GM18868 (cell line): ENCODE data around the gene PTMA.
"Not testable (repeated sequence)": the region's sequence is repeated elsewhere in the genome, so short reads cannot be mapped to it uniquely, and the experiment has no call there.

Experiments used
- ATAC-seq: cut with Tn5 transposase; IDR thresholded peaks from one replicate; pipeline ENCODE4 v1.9.1; 2021; ENCODE audit warnings: mild to moderate bottlenecking, moderate library complexity; ENCODE audit not compliant: unreplicated experiment

The PTMA gene

GRCh38 chr2:231714639-231715498 lies 6.5 kb downstream of the PTMA start:
- ATAC-seq = no peak

- no peak for ATAC-seq
Measured at GRCh38 chr2:231715499-231715837, 7.1 kb downstream of the PTMA start.

GRCh38 chr2:231715988-231716616 lies 7.8 kb downstream of the PTMA start:
- no peak for ATAC-seq

GRCh38 chr2:231716666-231717280 lies 8.4 kb downstream of the PTMA start:
- ATAC-seq = no peak

GRCh38 chr2:231717281-231718171 lies 9.2 kb downstream of the PTMA start:
- peak; percentile 28 for ATAC-seq

- ATAC-seq = no peak
Measured at GRCh38 chr2:231718799-231719198, 10.5 kb downstream of the PTMA start.

GRCh38 chr2:231720292-231720986 lies 12.1 kb downstream of the PTMA start:
- ATAC-seq = no peak

- peak; percentile 86 for ATAC-seq
Measured at GRCh38 chr2:231720987-231721966, 13.0 kb downstream of the PTMA start.

GRCh38 chr2:231722721-231723307 lies 14.5 kb downstream of the PTMA start:
- ATAC-seq = no peak

GRCh38 chr2:231725476-231725875 lies 17.2 kb downstream of the PTMA start:
- ATAC-seq = no peak

- ATAC-seq = no peak
Measured at GRCh38 chr2:231726276-231726675, 18.0 kb downstream of the PTMA start.

- ATAC-seq = no peak
Measured at GRCh38 chr2:231727621-231728020, 19.3 kb downstream of the PTMA start.

- no peak for ATAC-seq
Measured at GRCh38 chr2:231732604-231733003, 24.3 kb downstream of the PTMA start.

- no peak for ATAC-seq
Measured at GRCh38 chr2:231737761-231738160, 29.4 kb downstream of the PTMA start.

- no peak for ATAC-seq
Measured at GRCh38 chr2:231743376-231744116, 35.2 kb downstream of the PTMA start.

- ATAC-seq = no peak
Measured at GRCh38 chr2:231745303-231746038, 37.1 kb downstream of the PTMA start.

GRCh38 chr2:231748153-231748896 lies 40.0 kb downstream of the PTMA start:
- not testable (repeated sequence) for ATAC-seq
